HL-60 (cell line): Measurements from ENCODE around the gene SLC30A1.

Experiments used
- DNase-seq, 2 experiments: peaks; one replicate each; pipeline ENCODE4 v3.0.0-alpha.2; 2010 to 2020; ENCODE audit warnings: low read depth in 1 of 2, low spot score in 1 of 2
- H3K27ac ChIP-seq: fragments of 250-450 bp; sonication (Bioruptor Pico); replicated peaks from 2 replicates; pipeline ENCODE4 v1.5.1; 2020; ENCODE audit warnings: mild to moderate bottlenecking, moderate library complexity
- H3K27me3 ChIP-seq: fragments of 250-450 bp; sonication (Bioruptor Pico); 2 replicates; pipeline ENCODE4 v1.5.1; 2021; ENCODE audit warnings: mild to moderate bottlenecking, moderate library complexity; ENCODE audit not compliant: insufficient read depth, poor library complexity, severe bottlenecking
- H3K4me3 ChIP-seq: replicated peaks from 2 replicates; pipeline ENCODE4 v1.5.1; 2011; ENCODE audit warnings: mild to moderate bottlenecking, control low read depth, low read length; ENCODE audit not compliant: insufficient read depth
- CTCF ChIP-seq: IDR thresholded peaks from one replicate; pipeline ENCODE4 v1.5.1; 2011; ENCODE audit warnings: low read length, control low read depth, inconsistent platforms; ENCODE audit not compliant: insufficient read depth
- GABPA ChIP-seq: IDR thresholded peaks from 2 replicates; pipeline ENCODE4 v1.6.1; 2012; ENCODE audit warnings: low read depth
- POLR2AphosphoS5 ChIP-seq: IDR thresholded peaks from 2 replicates; pipeline ENCODE4 v1.6.1; 2012; ENCODE audit warnings: low read depth
- REST ChIP-seq: IDR thresholded peaks from 2 replicates; pipeline ENCODE4 v1.6.1; 2012; ENCODE audit warnings: low read depth; ENCODE audit not compliant: insufficient replicate concordance
- SPI1 ChIP-seq: IDR thresholded peaks from 2 replicates; pipeline ENCODE4 v1.6.1; 2012; ENCODE audit warnings: low read depth, mild to moderate bottlenecking, borderline replicate concordance

SLC30A1 gene

GRCh38 chr1:211579440-211580302 is 710 bp upstream of the SLC30A1 start:
- H3K27ac ChIP-seq = peak overlapping the region; percentile 59

GRCh38 chr1:211577819-211578639 is 932 bp downstream of the SLC30A1 start:
- peak overlapping the region; percentile 51 for H3K27ac ChIP-seq
- TF ChIP-seq GABPA = no peak
- peak; percentile 63 for TF ChIP-seq CTCF
- no peak for TF ChIP-seq REST
- no peak for TF ChIP-seq SPI1
- TF ChIP-seq POLR2AphosphoS5 = no peak; the same call in 1 of the 2 replicates
- no peaks in the 10 kb centered on the region for H3K27me3 ChIP-seq
- DNase-seq = peak in 1 of 2 experiments; percentile 60
- H3K4me3 ChIP-seq = peak overlapping the region; percentile 96

More at GRCh38 chr1:211579440-211580302, 710 bp upstream of the SLC30A1 start:
- TF ChIP-seq REST = no peak
- 0 out of 2 replicates have a peak, but pooled peaks have one; percentile 25 for TF ChIP-seq POLR2AphosphoS5
- H3K4me3 ChIP-seq = peak overlapping the region; percentile 96
- peak in 1 of 2 experiments; percentile 55 for DNase-seq
- H3K27me3 ChIP-seq = no peaks in the 10 kb centered on the region

GRCh38 chr1:211577277-211577818 is 1.6 kb downstream of the SLC30A1 start:
- H3K27ac ChIP-seq = no peak overlapping the region
- DNase-seq = no peak
- H3K27me3 ChIP-seq = no peaks in the 10 kb centered on the region
- peak overlapping the region; percentile 96 for H3K4me3 ChIP-seq
- TF ChIP-seq GABPA (no peak), REST (no peak), POLR2AphosphoS5 (no peak), SPI1 (no peak), CTCF (no peak)
